HG03575 (cell line): ENCODE results near the gene SLC2A9.
"Not testable (repeated sequence)": the region's sequence is repeated elsewhere in the genome, so short reads cannot be mapped to it uniquely, and the experiment has no call there.

Experiments used
- ATAC-seq: cut with Tn5 transposase; IDR thresholded peaks from one replicate; pipeline ENCODE4 v1.9.1; 2021; ENCODE audit not compliant: unreplicated experiment, insufficient number of reproducible peaks, low FRiP score; ENCODE audit errors: extremely low read depth

SLC2A9 gene

GRCh38 chr4:9812501-9813340 is 208.6 kb downstream of the SLC2A9 start:
- peak; percentile 92 for ATAC-seq

- ATAC-seq = no peak
Observed at GRCh38 chr4:9811806-9812205, 209.5 kb downstream of the SLC2A9 start.

GRCh38 chr4:9808077-9808476 is 213.2 kb downstream of the SLC2A9 start:
- no peak for ATAC-seq

GRCh38 chr4:9804918-9805317 is 216.4 kb downstream of the SLC2A9 start:
- no peak for ATAC-seq

GRCh38 chr4:9800848-9801247 is 220.4 kb downstream of the SLC2A9 start:
- ATAC-seq = no peak

GRCh38 chr4:9796641-9797040 is 224.7 kb downstream of the SLC2A9 start:
- not testable (repeated sequence) for ATAC-seq

- no peak for ATAC-seq
Observed at GRCh38 chr4:9792381-9792780, 228.9 kb downstream of the SLC2A9 start.

- not testable (repeated sequence) for ATAC-seq
Observed at GRCh38 chr4:9785891-9786290, 235.4 kb downstream of the SLC2A9 start.

- ATAC-seq = no peak
Observed at GRCh38 chr4:9782136-9782436, 239.2 kb downstream of the SLC2A9 start.

GRCh38 chr4:9781343-9782135 is 239.8 kb downstream of the SLC2A9 start, which contains the start of gene DRD5:
DRD5 (plus strand) TSS chr4:9781634; CDS start chr4:9782030, 396 bp downstream.
- ATAC-seq = no peak
